Progenitor cell of endocrine pancreas (in vitro differentiated cells): ENCODE measurements around the gene MYOD1. TPM values are rescaled to one million over a fixed set of nuclear protein-coding genes. Genes with fewer than 3 reads are reported as not detected.

ENCODE experiments used
- DNase-seq: peaks from one replicate; pipeline ENCODE4 v3.0.0; 2021; ENCODE audit warnings: low spot score; ENCODE audit not compliant: unreplicated experiment
- H3K27ac Mint-ChIP-seq: 2 replicates; pipeline ENCODE4 v1.8.0; 2021; ENCODE audit warnings: mild to moderate bottlenecking, moderate library complexity, mixed read lengths
- H3K27me3 Mint-ChIP-seq: 2 replicates; pipeline ENCODE4 v1.8.0; 2021; ENCODE audit warnings: mixed read lengths
- H3K36me3 Mint-ChIP-seq: 2 replicates; pipeline ENCODE4 v1.8.0; 2022; ENCODE audit warnings: mixed read lengths; ENCODE audit not compliant: insufficient read depth
- H3K4me1 Mint-ChIP-seq: 2 replicates; pipeline ENCODE4 v1.8.0; 2021; ENCODE audit warnings: low read depth, mixed read lengths
- H3K4me3 Mint-ChIP-seq: 2 replicates; pipeline ENCODE4 v1.8.0; 2021; ENCODE audit warnings: low read depth, mild to moderate bottlenecking, moderate library complexity, mixed read lengths
- H3K9me3 Mint-ChIP-seq: 2 replicates; pipeline ENCODE4 v1.8.0; 2021; ENCODE audit warnings: low read depth, mixed read lengths
- total RNA-seq: library from RNA; stranded (reverse); gene quantifications from 2 replicates; pipeline ENCODE4 v1.2.1, GENCODE V29; 2021
- TF ChIP-seq, protein P1 (sequence below): fragments of 200-600 bp; sonication (generic); IDR thresholded peaks from one replicate; pipeline ENCODE4 v1.5.0; 2021; ENCODE audit warnings: antibody characterized with exemption, mild to moderate bottlenecking; ENCODE audit not compliant: unreplicated experiment

The MYOD1 gene
- total RNA-seq, 1 donor from 2014 or later, result not detected

DNA sequence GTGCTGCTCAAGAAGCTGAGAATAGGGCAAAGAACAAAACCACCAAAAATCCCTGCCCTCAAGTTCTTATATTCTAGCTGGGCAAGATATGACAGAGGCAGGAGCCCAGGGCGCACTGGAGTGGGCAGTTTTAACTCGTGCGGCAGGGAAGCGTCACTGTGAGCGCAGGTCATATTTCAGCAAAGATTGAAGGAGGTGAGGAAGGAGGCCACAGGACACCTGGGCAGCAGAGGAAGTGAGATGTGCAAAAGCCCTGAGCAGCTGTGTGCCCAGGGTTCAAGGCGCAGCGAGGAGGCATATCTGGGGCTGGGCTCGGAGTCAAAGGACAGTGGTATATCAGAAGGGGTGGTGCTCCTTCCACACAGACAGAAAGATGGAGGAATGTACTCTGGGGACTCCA, 28.7 kb downstream of the MYOD1 start:
- TF ChIP-seq, protein P1, sequence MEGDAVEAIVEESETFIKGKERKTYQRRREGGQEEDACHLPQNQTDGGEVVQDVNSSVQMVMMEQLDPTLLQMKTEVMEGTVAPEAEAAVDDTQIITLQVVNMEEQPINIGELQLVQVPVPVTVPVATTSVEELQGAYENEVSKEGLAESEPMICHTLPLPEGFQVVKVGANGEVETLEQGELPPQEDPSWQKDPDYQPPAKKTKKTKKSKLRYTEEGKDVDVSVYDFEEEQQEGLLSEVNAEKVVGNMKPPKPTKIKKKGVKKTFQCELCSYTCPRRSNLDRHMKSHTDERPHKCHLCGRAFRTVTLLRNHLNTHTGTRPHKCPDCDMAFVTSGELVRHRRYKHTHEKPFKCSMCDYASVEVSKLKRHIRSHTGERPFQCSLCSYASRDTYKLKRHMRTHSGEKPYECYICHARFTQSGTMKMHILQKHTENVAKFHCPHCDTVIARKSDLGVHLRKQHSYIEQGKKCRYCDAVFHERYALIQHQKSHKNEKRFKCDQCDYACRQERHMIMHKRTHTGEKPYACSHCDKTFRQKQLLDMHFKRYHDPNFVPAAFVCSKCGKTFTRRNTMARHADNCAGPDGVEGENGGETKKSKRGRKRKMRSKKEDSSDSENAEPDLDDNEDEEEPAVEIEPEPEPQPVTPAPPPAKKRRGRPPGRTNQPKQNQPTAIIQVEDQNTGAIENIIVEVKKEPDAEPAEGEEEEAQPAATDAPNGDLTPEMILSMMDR, result no peak
- no peak overlapping the region for H3K27ac Mint-ChIP-seq
- H3K4me3 Mint-ChIP-seq, result no peak overlapping the region
- H3K9me3 Mint-ChIP-seq, result no peaks in the 10 kb centered on the region
- H3K27me3 Mint-ChIP-seq, result peaks cover 38% of the 10 kb centered on the region
- no peaks in the 10 kb centered on the region for H3K36me3 Mint-ChIP-seq
- no peak for DNase-seq
- H3K4me1 Mint-ChIP-seq, result peaks cover 11% of the 10 kb centered on the region

DNA sequence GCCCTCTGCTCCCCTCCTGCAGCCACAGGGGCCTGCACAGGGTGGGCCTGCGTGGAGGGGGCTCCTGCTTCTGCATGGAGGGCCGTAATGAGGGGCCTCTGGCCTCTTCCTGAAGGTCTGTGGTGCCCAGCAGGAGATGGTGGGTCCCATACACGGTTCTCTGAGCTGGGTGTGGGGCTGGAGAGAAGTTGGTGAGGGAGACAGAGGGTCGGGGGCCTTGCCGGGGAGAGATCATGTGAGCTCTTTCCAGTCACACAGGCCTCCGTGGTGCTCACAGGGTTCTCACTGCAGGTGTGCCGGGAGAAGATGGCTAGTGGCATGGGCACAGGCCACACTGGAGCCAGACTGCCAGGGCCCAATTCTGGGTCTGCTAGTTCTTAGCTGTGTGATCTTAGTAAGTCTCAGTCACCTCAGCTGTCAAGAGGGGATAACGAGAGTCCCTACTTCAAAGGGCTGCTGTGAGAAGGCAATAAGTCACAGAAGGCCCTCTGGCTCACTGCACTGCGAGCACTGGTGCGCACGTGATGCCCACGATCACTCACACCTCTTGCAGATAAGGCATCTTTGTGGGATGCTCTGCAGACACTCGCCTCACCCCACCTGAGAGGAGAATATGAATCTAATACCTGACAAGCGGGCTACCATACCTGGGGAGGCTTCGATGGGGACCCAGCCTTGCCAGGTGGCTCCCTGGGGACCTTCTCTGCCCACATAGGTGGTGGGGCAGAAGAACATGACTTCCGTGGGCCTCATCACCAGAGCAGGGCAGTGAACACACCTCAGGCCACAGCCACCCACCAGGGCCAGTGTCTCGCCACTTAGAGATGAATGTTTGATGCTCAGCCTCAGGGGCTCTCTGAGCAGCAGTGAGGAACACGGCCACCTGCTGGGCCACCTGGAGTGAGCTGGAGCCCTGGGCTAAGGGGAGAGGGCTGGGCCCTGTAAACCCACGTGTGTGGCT, 29.7 kb downstream of the MYOD1 start:
- Mint-ChIP-seq H3K36me3 (no peaks in the 10 kb centered on the region), H3K27ac (no peak overlapping the region), H3K9me3 (no peaks in the 10 kb centered on the region), H3K4me1 (peaks cover 11% of the 10 kb centered on the region), H3K27me3 (peaks cover 35% of the 10 kb centered on the region), H3K4me3 (no peak overlapping the region)
- TF ChIP-seq, protein P1, result no peak
- DNase-seq, result no peak

DNA sequence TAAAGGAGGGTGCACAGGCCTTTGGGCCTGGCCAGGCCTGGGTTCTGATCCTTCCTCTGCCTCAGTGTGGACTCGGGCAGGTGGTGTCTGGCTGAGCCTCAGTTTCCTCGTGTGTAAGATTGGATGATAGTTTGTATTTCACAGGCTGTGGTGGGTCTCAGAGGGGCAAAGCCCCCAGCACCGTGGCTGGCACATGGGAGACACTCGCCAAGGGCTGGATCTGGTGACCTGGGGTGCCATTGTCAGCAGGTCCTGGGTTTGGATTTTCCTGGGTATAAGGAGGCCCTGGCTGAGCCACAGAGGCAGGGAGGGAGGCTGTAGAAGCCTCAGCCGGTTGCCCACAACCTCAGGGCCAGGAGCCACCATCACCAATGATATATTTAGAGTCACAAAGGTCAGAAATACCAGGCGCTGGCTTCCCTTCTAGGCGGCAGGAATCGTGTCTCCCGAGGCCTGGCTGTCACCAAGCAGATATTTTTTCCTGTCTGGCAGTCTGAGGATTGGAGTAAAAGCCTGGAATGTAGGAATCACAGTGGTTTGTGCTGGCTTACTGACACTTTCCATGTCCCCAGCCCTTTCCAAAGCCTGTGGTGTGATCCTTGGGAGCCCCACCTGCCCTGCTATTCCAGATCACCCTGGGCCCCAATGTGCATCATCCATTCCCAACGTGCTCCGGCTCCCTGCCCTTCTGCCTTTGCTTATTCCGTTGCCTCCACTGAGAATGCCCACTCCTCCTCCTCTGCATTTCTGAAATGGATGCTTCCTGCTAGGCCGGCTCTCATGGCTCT, 30.8 kb downstream of the MYOD1 start:
- DNase-seq, result no peak
- Mint-ChIP-seq H3K9me3 (no peaks in the 10 kb centered on the region), H3K4me1 (peaks cover 11% of the 10 kb centered on the region), H3K27ac (no peak overlapping the region), H3K36me3 (no peaks in the 10 kb centered on the region), H3K4me3 (no peak overlapping the region), H3K27me3 (peaks cover 42% of the 10 kb centered on the region)
- TF ChIP-seq, protein P1, result no peak

DNA sequence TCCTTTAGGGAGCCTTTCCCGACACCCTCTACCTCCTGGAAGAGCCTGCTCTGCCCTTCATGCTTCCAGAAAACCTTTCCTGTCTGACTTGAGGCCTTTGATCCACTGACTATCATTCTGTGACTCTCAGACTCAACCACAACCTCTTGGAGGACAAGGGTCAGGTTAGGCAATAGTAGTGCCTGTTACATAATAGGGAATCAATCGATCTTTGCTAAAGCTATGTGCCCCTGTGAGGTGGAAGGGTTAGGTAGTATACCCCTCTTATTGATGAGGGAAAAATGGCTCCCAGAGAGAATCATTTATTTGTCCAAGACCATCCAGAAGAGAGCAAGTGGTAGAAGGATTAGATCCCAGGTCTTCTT, 31.4 kb downstream of the MYOD1 start:
- no peak overlapping the region for H3K4me3 Mint-ChIP-seq
- no peak overlapping the region for H3K27ac Mint-ChIP-seq
- TF ChIP-seq, protein P1, result no peak
- H3K4me1 Mint-ChIP-seq, result peaks cover 11% of the 10 kb centered on the region
- H3K36me3 Mint-ChIP-seq, result no peaks in the 10 kb centered on the region
- no peak for DNase-seq
- H3K9me3 Mint-ChIP-seq, result no peaks in the 10 kb centered on the region
- peaks cover 44% of the 10 kb centered on the region for H3K27me3 Mint-ChIP-seq

DNA sequence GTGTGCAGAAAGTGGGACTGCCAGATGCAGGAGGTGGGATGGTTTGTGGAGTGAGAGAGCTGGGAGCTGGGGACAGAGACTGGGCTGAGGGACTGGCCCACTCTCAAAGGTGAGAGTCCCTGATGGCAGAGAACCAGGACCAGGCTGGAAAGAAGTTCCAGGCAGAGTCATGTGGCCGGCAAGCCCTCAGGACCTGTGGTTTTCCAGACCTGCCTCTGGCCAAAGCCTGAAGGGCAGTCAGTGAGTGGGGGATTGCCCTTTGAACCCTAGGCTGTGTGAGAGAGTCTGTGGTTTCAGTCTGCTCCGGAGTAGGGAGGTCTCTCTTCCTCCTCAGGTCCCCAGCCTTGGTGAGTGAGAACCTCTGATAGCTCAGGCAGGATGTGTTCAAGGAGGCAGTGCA, 32.2 kb downstream of the MYOD1 start:
- no peak overlapping the region for H3K4me3 Mint-ChIP-seq
- no peak overlapping the region for H3K27ac Mint-ChIP-seq
- no peaks in the 10 kb centered on the region for H3K36me3 Mint-ChIP-seq
- TF ChIP-seq, protein P1, result no peak
- no peak for DNase-seq
- H3K27me3 Mint-ChIP-seq, result peaks cover 42% of the 10 kb centered on the region
- peaks cover 11% of the 10 kb centered on the region for H3K4me1 Mint-ChIP-seq
- no peaks in the 10 kb centered on the region for H3K9me3 Mint-ChIP-seq
